Measurements from ENCODE around the gene MFSD6. TPM values are rescaled to one million over a fixed set of nuclear protein-coding genes. Genes with fewer than 3 reads are reported as not detected.
"Not testable (repeated sequence)": the region's sequence is repeated elsewhere in the genome, so short reads cannot be mapped to it uniquely, and the experiment has no call there.

Gene MFSD6
- total RNA-seq, 1 donor from 2014 or later = 33.5 TPM

DNA sequence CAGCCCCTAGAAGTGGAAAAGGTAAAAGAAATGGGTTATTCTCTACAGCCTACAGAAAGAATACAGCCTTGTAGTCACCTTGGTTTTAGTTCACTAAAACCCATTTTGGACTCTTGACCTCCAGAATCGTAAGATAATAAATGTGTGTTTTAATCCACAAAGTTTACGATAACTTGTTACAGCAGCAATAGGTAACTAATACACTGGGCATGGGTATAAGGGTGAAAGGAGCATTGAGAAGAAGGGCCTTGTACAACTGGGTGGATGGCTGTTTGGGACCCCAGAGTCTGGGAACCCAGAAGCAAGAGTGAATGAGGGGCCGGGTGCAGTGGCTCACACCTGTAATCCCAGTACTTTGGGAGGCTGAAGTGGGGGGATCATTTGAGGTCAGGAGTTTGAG, 2.2 kb upstream of the MFSD6 start:
- DNase-seq = no peak

- no peak for DNase-seq
Measured at GRCh38 chr2:190406805-190407204, 1.4 kb upstream of the MFSD6 start.

- peak; percentile 18 for DNase-seq
Measured at GRCh38 chr2:190407246-190407661, 901 bp upstream of the MFSD6 start.

DNA sequence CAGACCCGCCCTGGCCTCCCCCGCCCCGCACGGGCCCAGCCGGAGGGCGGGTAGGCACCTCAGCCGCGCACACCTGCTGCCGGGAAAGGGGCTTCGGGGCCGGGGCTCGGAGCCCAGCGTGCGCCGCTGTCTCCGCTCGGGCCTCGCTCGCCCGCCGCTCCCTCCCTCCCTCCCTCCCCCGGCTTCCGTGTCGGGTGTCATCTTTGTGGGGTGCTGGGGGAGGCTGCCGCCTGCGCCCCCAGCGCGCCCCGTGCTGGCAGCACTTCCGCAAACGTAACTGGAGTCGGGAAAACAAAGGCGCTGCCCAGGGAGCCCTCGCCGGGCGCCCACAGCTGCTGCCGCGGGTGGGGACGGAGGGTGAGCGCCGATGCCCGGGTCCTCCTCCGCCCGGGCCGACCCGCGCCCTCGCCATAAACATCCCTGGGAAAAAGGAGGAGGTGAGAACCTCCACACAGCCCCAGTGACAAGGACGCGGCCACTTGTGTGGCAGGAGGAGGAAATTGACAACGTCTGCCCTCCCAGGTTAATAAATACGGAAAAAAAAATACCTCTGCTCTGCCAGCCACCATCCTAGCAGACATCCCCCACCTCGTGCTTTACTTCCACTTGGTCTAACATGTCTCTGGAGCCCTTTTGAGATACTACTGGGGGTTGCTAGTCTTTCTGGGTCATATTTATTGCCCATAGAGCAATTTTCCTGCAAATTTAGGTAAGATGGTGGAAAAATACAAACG, 550 bp downstream of the MFSD6 start:
- DNase-seq = peak; percentile 56

- DNase-seq = no peak
Measured at GRCh38 chr2:190409616-190410015, 1.5 kb downstream of the MFSD6 start.

GRCh38 chr2:190410166-190410565, 2.0 kb downstream of the MFSD6 start:
- no peak for DNase-seq

GRCh38 chr2:190412966-190413365, 4.8 kb downstream of the MFSD6 start:
- no peak for DNase-seq

DNA sequence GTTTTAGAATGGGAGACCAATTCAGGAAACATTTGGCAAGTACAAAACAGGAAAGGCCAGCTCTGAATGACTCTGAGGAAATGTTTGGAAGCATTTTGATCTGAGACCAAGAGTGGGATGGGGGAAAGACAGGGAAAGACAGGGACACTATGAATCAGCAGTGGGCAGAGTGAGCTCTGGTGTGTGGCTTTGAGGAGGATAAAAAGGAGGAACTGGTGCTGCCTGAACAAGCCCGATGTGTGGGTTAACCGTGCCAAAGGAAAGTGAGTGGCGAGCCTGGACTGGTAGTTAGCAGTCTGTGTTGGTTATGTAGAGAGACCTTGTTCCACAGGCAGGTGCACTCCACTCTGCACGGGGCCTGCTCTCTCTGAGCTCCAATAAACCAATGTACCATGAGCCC, 5.3 kb downstream of the MFSD6 start:
- no peak for DNase-seq

GRCh38 chr2:190415251-190415650, 7.1 kb downstream of the MFSD6 start:
- no peak for DNase-seq

DNA sequence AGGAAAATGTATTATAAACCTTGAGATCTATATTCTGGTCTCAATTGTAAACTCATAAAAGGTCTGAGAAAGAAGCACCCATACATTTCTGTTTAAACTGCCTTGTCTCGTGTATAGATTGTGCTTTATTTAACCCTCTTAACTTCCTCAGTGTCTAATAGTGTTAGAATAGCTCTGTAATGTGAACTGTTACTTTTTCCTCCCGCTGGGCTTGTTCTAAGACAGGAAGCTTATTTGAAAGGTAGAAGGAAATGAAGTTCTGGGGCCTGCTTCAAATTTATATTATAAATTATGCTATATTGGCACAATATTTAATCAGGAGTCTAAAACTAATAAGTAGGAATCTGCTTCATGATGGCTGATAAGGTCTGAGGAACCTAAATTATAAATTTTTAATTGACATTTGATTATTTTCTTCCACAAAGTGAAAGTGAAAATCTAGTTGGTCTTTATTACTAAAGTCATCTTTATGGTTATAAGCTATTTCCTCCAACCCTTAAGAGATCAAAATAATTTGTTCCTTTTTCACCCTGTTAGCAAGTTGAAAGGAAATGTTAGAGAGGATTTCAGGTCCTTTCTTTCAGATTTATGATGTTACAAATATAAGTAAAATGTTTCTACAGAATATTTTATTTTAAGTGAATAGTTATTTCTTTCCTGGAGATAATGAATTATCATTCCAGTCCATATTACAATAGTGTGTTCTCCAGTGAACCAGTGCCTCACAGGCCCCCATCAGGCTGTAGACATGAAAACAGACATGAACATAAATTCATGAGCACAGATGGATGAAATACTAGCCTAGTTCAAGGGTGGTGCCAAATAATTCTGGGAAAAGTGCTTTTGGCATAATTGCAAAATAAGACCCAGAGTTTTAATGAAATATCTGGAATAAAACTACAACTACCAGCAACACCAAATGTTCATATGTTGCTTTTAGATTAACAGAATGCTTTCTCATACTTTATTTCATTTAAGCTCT, 7.9 kb downstream of the MFSD6 start:
- DNase-seq = peak; percentile 66

- DNase-seq = no peak
Measured at GRCh38 chr2:190417045-190417842, 9.1 kb downstream of the MFSD6 start.

GRCh38 chr2:190418727-190419126, 10.6 kb downstream of the MFSD6 start:
- no peak for DNase-seq

DNA sequence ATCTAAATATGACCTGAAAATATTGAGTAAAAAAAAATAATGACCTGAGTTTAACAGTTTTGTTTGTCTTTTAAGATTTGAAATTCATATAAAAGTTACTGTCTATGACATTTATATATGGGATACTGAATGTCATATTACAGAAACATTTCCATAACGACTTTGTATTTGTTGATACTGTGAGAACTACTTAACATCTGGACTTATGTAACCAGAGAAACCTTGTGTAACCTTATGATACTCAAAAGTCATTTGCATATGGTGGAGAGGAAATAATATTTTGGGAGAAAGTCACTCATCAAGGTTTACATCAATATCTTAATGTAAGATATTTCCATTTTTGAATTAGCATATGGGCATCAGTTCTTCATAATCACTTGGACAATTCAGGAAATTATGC, 12.6 kb downstream of the MFSD6 start:
- DNase-seq = no peak

DNA sequence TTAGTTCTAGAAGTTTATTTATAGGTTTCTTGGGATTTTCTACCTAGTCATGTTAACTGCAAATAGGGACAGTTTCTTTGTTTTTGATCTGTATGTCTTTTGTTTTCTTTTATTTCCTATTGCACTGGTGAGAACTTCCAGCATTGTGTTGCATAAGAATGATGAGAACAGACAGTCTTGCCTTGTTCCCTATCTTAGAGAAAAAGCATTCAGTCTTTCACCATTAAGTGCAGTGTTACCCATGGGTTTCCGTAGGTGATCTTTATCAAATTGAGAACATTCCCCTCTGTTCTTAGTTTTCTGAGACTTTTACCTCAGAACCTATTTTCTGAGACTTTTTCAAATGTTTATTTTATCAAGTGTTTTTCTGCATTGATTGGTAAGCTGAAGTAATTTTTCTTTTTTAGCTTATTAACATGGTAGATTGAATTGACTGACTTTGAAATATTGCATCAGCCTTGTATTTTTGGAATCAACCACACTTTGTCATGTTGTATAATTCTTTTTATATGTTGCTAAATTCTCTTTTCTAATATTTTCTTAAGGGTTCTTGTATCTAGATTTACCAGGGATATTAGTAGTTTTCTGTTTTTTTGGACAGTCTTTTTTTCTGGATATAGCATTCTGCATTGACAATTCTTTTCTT, 17.2 kb downstream of the MFSD6 start:
- no peak for DNase-seq

- DNase-seq = no peak
Measured at GRCh38 chr2:190425883-190426658, 17.9 kb downstream of the MFSD6 start.

- not testable (repeated sequence) for DNase-seq
Measured at GRCh38 chr2:190430866-190431265, 22.7 kb downstream of the MFSD6 start.

DNA sequence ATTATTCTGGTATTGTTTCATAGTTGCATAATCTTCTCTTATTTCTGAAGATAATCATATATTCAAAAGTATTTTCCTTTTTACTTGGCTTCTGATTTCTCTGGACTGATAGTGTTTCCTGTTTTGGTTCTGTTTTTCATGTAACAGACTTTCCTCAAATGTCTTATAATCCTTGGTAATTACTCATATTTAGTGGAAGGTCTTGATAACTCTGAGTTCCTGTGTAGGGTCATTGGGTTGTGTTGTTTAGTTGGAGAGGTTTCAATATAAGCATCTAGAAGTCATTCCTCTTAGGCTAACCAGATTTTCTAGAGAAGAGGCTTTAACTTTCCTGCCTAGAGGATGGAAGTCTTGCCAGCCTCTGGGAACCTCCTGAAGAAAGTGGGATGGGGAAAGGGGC, 23.8 kb downstream of the MFSD6 start:
- DNase-seq = no peak

DNA sequence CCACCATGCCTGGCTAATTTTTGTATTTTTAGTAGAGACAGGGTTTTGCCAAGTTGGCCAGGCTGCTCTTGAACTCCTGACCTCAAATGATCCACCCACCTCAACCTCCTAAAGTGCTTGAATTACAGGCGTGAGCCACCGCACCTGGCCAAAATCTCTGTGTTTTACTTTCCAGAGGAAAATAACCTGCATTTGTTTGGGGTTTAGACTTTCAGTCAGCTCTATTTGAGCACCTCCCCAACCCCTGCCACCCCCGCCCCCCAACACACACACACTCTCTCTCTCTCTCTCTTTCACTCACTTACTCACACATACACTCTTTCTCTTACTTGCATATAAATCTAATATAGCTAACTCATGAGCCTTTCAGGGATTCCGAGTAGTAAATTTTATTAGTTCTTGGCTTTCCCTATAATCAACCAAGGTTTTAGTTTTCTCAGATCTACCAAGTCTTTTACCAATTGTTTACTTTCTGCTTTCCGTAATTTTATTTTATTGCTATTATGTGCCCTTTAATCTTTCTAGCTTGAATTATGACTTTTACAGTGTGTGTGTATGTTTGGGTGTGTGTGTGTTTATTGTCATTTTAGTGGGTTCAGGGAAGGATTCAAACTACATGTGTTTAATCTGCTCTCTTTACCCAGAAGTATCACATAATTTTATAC, 24.5 kb downstream of the MFSD6 start:
- DNase-seq = no peak

DNA sequence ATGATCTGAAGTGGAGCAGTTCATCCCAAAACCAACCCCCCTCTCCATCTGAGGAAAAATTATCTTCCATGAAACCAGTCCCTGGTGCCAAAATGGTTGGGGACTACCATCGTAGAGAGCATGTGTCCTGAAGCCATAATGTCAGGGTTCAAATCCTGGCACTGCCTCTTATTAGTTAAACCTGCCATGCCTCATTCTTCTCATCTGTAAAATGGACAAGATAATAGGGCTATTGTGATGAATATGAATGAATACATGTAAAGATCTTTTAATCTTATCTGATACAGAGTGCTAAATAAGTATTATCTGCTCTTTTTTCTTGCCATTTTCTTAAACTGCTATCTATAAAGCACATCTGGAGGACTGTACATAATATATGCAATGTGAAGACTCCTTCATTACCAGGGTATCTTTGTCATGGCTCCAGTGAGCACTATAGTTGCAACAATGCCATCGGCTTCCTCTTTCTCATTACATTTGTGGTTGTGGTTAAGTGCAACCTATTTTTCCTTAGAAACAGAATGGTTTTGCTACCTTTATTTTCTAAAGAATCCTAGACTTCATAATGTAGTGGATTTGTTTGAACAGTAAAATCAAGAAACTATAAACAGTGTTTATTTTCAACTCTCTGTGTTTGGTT, 27.0 kb downstream of the MFSD6 start:
- DNase-seq = no peak

DNA sequence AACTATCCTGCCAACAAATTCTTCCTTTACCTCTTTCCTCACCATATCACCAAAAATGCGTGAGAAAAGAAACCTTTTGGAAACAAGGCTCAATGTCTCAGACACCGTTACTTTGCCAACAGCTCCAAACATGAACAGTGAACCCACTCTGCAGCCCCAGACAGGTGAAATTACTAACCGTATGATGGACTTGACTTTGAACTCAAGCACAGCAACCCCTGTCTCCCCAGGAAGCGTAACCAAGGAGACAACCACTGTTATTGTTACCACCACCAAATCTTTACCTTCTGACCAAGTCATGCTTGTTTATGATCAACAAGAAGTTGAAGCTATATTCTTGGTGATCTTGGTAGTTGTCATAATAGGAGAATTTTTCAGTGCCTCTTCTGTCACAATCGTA, 28.4 kb downstream of the MFSD6 start:
- DNase-seq = no peak

Measured in tongue (tissue), 2 donors.